AG10803 (cell line): ENCODE measurements around the gene C1S.

Experiments
- DNase-seq: peaks from one replicate; pipeline ENCODE4 v3.0.0; 2010; ENCODE audit warnings: low read depth
- H3K4me3 ChIP-seq: 2 replicates; pipeline ENCODE4 v1.5.1; 2011; ENCODE audit warnings: mild to moderate bottlenecking, low read length, control low read depth
- CTCF ChIP-seq: conservative IDR thresholded peaks from 2 replicates; pipeline ENCODE4 v1.5.1; 2011; ENCODE audit warnings: mild to moderate bottlenecking, low read length, control low read depth, inconsistent platforms

The C1S gene

GRCh38 chr12:7089196-7089871 is 28.8 kb downstream of the C1S start:
- TF ChIP-seq CTCF: no peak
- H3K4me3 ChIP-seq: no peak overlapping the region
- DNase-seq: no peak

GRCh38 chr12:7090222-7090998 is 29.9 kb downstream of the C1S start:
- DNase-seq: peak; percentile 9
- peak overlapping the region; percentile 97 for H3K4me3 ChIP-seq
- no peak for TF ChIP-seq CTCF

- TF ChIP-seq CTCF: no peak
- no peak for DNase-seq
- peak overlapping the region; percentile 97 for H3K4me3 ChIP-seq
Measured at GRCh38 chr12:7091171-7091570, 30.7 kb downstream of the C1S start.

- peak overlapping the region; percentile 97 for H3K4me3 ChIP-seq
- peak; percentile 9 for DNase-seq
- no peak for TF ChIP-seq CTCF
Measured at GRCh38 chr12:7091660-7092228, 31.2 kb downstream of the C1S start.

GRCh38 chr12:7092229-7092985 is 31.9 kb downstream of the C1S start, which contains the start of gene C1R:
Gene C1R (minus strand): TSS chr12:7092445. CDS start chr12:7092388, 57 bp downstream.
- peak; percentile 90 for DNase-seq
- peak; percentile 89 for TF ChIP-seq CTCF
- H3K4me3 ChIP-seq: peak within 1 kb of the TSS; percentile 97

- TF ChIP-seq CTCF: no peak
- DNase-seq: no peak
- no peak overlapping the region for H3K4me3 ChIP-seq
Measured at GRCh38 chr12:7092986-7093460, 32.5 kb downstream of the C1S start.
